Aorta (tissue), 5 donors: ENCODE results near the gene THAP4. TPM values are rescaled to one million over a fixed set of nuclear protein-coding genes. Genes with fewer than 3 reads are reported as not detected.
"Not testable (repeated sequence)": the region's sequence is repeated elsewhere in the genome, so short reads cannot be mapped to it uniquely, and the experiment has no call there.

Experiments used
- ATAC-seq: fragments of 200-7000 bp; cut with Tn5 transposase; one replicate; pipeline ENCODE4 v1.9.1; 2022; ENCODE audit warnings: moderate library complexity; ENCODE audit not compliant: low FRiP score
- DNase-seq, 2 donors: peaks; one replicate each; pipeline ENCODE4 v3.0.0-alpha.2; 2020
- H3K27ac ChIP-seq, 2 donors: one replicate each; pipeline ENCODE4 v1.5.1; 2013; ENCODE audit warnings: low read length in 2 of 2, mild to moderate bottlenecking in 2 of 2, moderate library complexity in 2 of 2, control low read depth in 1 of 2, inconsistent platforms in 1 of 2, low read depth in 1 of 2
- H3K27me3 ChIP-seq, 2 donors: one replicate each; pipeline ENCODE4 v1.6.1; 2013; ENCODE audit warnings: control low read depth in 1 of 2, low read length in 1 of 2, mild to moderate bottlenecking in 1 of 2, moderate library complexity in 1 of 2; ENCODE audit not compliant: insufficient read depth in 2 of 2, control insufficient read depth in 1 of 2
- H3K36me3 ChIP-seq, 2 donors: one replicate each; pipeline ENCODE4 v1.6.1; 2013; ENCODE audit warnings: control low read depth in 1 of 2, low read length in 1 of 2, mild to moderate bottlenecking in 1 of 2; ENCODE audit not compliant: insufficient read depth in 2 of 2, control insufficient read depth in 1 of 2
- H3K4me1 ChIP-seq, 2 donors: one replicate each; pipeline ENCODE4 v1.6.1; 2013; ENCODE audit warnings: low read length in 2 of 2, control low read depth in 1 of 2, mild to moderate bottlenecking in 1 of 2, moderate library complexity in 1 of 2; ENCODE audit not compliant: insufficient read depth in 2 of 2, control insufficient read depth in 1 of 2
- H3K4me3 ChIP-seq, 2 donors: one replicate each; pipeline ENCODE4 v1.5.1; 2013; ENCODE audit warnings: low read length in 2 of 2, control low read depth in 1 of 2, mild to moderate bottlenecking in 1 of 2
- H3K9me3 ChIP-seq: one replicate; pipeline ENCODE4 v1.6.1; 2013; ENCODE audit warnings: mild to moderate bottlenecking, low read length; ENCODE audit not compliant: control insufficient read depth
- WGBS, 2 donors: extraction: QIAGEN DNeasy Blood & Tissue Kit; methylation state at CpG; one replicate each; pipeline ENCODE4 v1.1.7; 2013; 5-methylcytosine and 5-hydroxymethylcytosine counted together
- intact Hi-C, 2 donors: fragments of 100-400 bp; cut with DNase I; formaldehyde crosslinking; loops; one replicate each; pipeline versions ENCODE4 v1.14.2 to v1.15.0; 2022
- polyA plus RNA-seq, 2 donors: library from polyadenylated mRNA; stranded (reverse); fragments of 200-250 nt; gene quantifications; one replicate each; pipeline ENCODE4 v1.2.3, GENCODE V29; 2013
- total RNA-seq, 2 donors: library from RNA; stranded (reverse); fragmentation: NEBNext Ultra II Directional; extraction: Animal tissue kit (Norgen Biotek cat#: 25700); gene quantifications; one replicate each; pipeline ENCODE4 v1.2.1, GENCODE V29; 2021
- donor health status: healthy with polysubstance abuse.
- donor health status: Bipolar disorder and iron deficiency.
- donor health status: DM: no; HTN: no; CAD: no.
- donor health status: DM: no; HTN: no; CAD: no.
- donor health status: DM: yes; HTN: yes; CAD: no.

Gene THAP4
- total and polyA plus RNA-seq, 4 donors, result 24.3 to 41.5 (median 30.5) TPM

GRCh38 chr2:241568726-241569125, 68.2 kb downstream of the THAP4 start:
- ATAC-seq (no peak), DNase-seq (peak; percentile 13 to 17)
- Histone ChIP-seq H3K9me3 (no peaks in the 10 kb centered on the region), H3K4me1 (no peaks in the 10 kb centered on the region), H3K36me3 (no peaks in the 10 kb centered on the region), H3K27me3 (no peaks in the 10 kb centered on the region), H3K27ac (no peak overlapping the region), H3K4me3 (no peak overlapping the region)
- intact Hi-C loops, result no loop called here
- WGBS, 2 donors, result 76 to 80% methylated on average over 4 of the region's 4 CpGs

- no peaks in the 10 kb centered on the region for H3K9me3 ChIP-seq
- no peaks in the 10 kb centered on the region for H3K27me3 ChIP-seq
- DNase-seq, result peak in 1 of 2 donors; percentile 64
- ATAC-seq, result no peak
- no peak overlapping the region for H3K27ac ChIP-seq
- H3K4me1 ChIP-seq, result no peaks in the 10 kb centered on the region
- 92 to 98% methylated on average over 8 of the region's 8 CpGs for WGBS, 2 donors
- no peak overlapping the region for H3K4me3 ChIP-seq
- intact Hi-C loops, result no loop called here
- no peaks in the 10 kb centered on the region for H3K36me3 ChIP-seq
These were observed 69.2 kb downstream of the THAP4 start for GRCh38 chr2:241567776-241568175.

- H3K27ac ChIP-seq, H3K27me3 ChIP-seq, H3K4me1 ChIP-seq, ATAC-seq, H3K36me3 ChIP-seq, H3K9me3 ChIP-seq, H3K4me3 ChIP-seq, intact Hi-C loops: not testable (repeated sequence)
- WGBS, 2 donors, result 92 to 95% methylated on average over 15 of the region's 15 CpGs
- peak; percentile 24 to 70 for DNase-seq
These were observed 69.7 kb downstream of the THAP4 start for GRCh38 chr2:241567266-241567665.

GRCh38 chr2:241566468-241566867, 70.5 kb downstream of the THAP4 start:
- no peaks in the 10 kb centered on the region for H3K9me3 ChIP-seq
- H3K36me3 ChIP-seq, result no peaks in the 10 kb centered on the region
- DNase-seq, result peak in 1 of 2 donors; percentile 8
- WGBS, 2 donors, result 77 to 79% methylated on average over 7 of the region's 7 CpGs
- no peak for ATAC-seq
- no peak overlapping the region for H3K4me3 ChIP-seq
- intact Hi-C loops, result no loop called here
- H3K27ac ChIP-seq, result no peak overlapping the region
- no peaks in the 10 kb centered on the region for H3K27me3 ChIP-seq
- no peaks in the 10 kb centered on the region for H3K4me1 ChIP-seq

GRCh38 chr2:241566021-241566420, 70.9 kb downstream of the THAP4 start:
- H3K9me3 ChIP-seq, ATAC-seq, H3K4me3 ChIP-seq, H3K36me3 ChIP-seq, H3K27ac ChIP-seq, intact Hi-C loops, H3K4me1 ChIP-seq, H3K27me3 ChIP-seq: not testable (repeated sequence)
- WGBS, 2 donors, result 94 to 97% methylated on average over 11 of the region's 11 CpGs
- peak in 1 of 2 donors; percentile 26 for DNase-seq

- Histone ChIP-seq H3K4me1 (no peaks in the 10 kb centered on the region), H3K27ac (no peak overlapping the region)
These were observed 71.5 kb downstream of the THAP4 start for GRCh38 chr2:241565411-241565810.

GRCh38 chr2:241564596-241565410, 72.2 kb downstream of the THAP4 start:
- Histone ChIP-seq H3K9me3 (no peaks in the 10 kb centered on the region), H3K36me3 (no peaks in the 10 kb centered on the region), H3K4me3 (no peak overlapping the region), H3K27me3 (no peaks in the 10 kb centered on the region), H3K27ac (no peak overlapping the region), H3K4me1 (no peaks in the 10 kb centered on the region)
- WGBS, 2 donors, result 91 to 96% methylated on average over 32 to 36 of the region's 36 CpGs
- no peak for ATAC-seq
- peak; percentile 36 to 73 for DNase-seq
- intact Hi-C loops, result loop anchor here in 1 of 2 donors (5.0 kb wide), 1 partner anchor 58 kb away; the partner anchor contains the start of gene STK25

More at GRCh38 chr2:241565411-241565810, 71.5 kb downstream of the THAP4 start:
- ATAC-seq (no peak), DNase-seq (peak; percentile 33 to 63)
- Histone ChIP-seq H3K36me3 (no peaks in the 10 kb centered on the region), H3K27me3 (no peaks in the 10 kb centered on the region), H3K4me3 (no peak overlapping the region), H3K9me3 (no peaks in the 10 kb centered on the region)
- WGBS, 2 donors, result 68 to 74% methylated on average over 10 of the region's 10 CpGs
- intact Hi-C loops, result no loop called here

GRCh38 chr2:241563981-241564595, 72.9 kb downstream of the THAP4 start:
- ATAC-seq (no peak), DNase-seq (peak; percentile 34 to 74)
- Histone ChIP-seq H3K27me3 (no peaks in the 10 kb centered on the region), H3K9me3 (no peaks in the 10 kb centered on the region), H3K4me3 (no peak overlapping the region), H3K27ac (no peak overlapping the region), H3K36me3 (no peaks in the 10 kb centered on the region), H3K4me1 (no peaks in the 10 kb centered on the region)
- intact Hi-C loops, result loop anchor here in 1 of 2 donors (5.0 kb wide), 1 partner anchor 57 kb away; the partner anchor contains the start of gene STK25
- WGBS, 2 donors, result 91 to 93% methylated on average over 23 of the region's 23 CpGs
